Prostate gland (tissue), 2 donors: ENCODE data around the gene TLL1. TPM values are rescaled to one million over a fixed set of nuclear protein-coding genes. Genes with fewer than 3 reads are reported as not detected.

Experiments
- DNase-seq: peaks from one replicate; pipeline ENCODE4 v3.0.0-alpha.2; 2019; ENCODE audit warnings: low spot score
- H3K27ac ChIP-seq, 2 donors: fragments of 200-600 bp; sonication (generic); 2 replicates each; pipeline ENCODE4 v1.5.1; 2017 to 2019
- H3K27me3 ChIP-seq: fragments of 200-600 bp; sonication (generic); replicated peaks from 2 replicates; pipeline ENCODE4 v1.5.1; 2019; ENCODE audit not compliant: insufficient read depth
- H3K36me3 ChIP-seq, 2 donors: fragments of 200-600 bp; sonication (generic); 1 replicate in 1 of 2; 2 replicates in 1 of 2; pipeline versions ENCODE4 v1.5.1 to v1.8.1; 2017 to 2019
- H3K4me1 ChIP-seq: fragments of 200-600 bp; sonication (generic); replicated peaks from 2 replicates; pipeline ENCODE4 v1.5.1; 2019
- H3K4me3 ChIP-seq, 2 donors: fragments of 200-600 bp; sonication (generic); 2 replicates each; pipeline ENCODE4 v1.5.1; 2017 to 2019
- H3K9me3 ChIP-seq: fragments of 200-600 bp; sonication (generic); 2 replicates; pipeline ENCODE4 v1.5.1; 2017
- CTCF ChIP-seq, 4 experiments: fragments of 200-600 bp in 2 of 4; fragments of 450-650 bp in 2 of 4; sonication (generic) in 2 of 4; IDR thresholded peaks; 1 replicate in 3 of 4; 2 replicates in 1 of 4; pipeline ENCODE4 v1.5.1; 2016 to 2019; ENCODE audit warnings: antibody characterized with exemption in 4 of 4, mild to moderate bottlenecking in 2 of 4, moderate library complexity in 2 of 4
- POLR2A ChIP-seq: fragments of 450-650 bp; IDR thresholded peaks from one replicate; pipeline ENCODE4 v1.6.1; 2016; ENCODE audit warnings: antibody characterized with exemption, mild to moderate bottlenecking
- POLR2AphosphoS5 ChIP-seq: sonication (generic); formaldehyde crosslinking; IDR thresholded peaks from one replicate; pipeline ENCODE4 v1.6.1; 2017; ENCODE audit warnings: antibody characterized with exemption
- WGBS: methylation state at CpG from one replicate; pipeline ENCODE4 v1.1.5; 2018; 5-methylcytosine and 5-hydroxymethylcytosine counted together
- intact Hi-C: fragments of 100-400 bp; cut with DNase I; formaldehyde crosslinking; loops from one replicate; pipeline ENCODE4 v1.14.2; 2022
- total RNA-seq, 2 donors: library from RNA; depleted of rRNA; stranded (reverse); fragments of >200 nt; gene quantifications; one replicate each; pipeline ENCODE4 v1.1.0, GENCODE V29; 2016

Gene TLL1
- total RNA-seq, 2 donors from 2014 or later = 1.5 to 4.1 TPM

DNA sequence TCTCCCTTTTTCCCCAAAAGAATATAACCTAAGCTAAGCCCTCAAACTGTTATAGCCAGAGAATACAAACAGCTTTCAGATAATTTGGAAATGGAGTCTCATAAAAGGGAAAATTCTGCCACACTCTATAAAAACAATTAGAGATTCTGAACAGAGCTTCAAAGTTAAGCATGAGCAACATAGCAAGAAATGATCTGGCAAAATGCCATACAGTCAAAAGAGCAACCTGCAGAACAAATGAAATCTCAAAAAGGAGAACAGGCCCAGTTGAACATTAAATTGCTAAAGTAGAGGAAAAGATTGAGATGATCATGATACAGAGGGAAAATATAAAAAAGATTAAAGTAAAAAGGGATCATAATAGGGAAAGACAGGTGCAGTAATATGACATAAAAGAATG lies 250.5 kb downstream of the TLL1 start:
- Histone ChIP-seq H3K4me3 (no peak overlapping the region), H3K9me3 (no peaks in the 10 kb centered on the region), H3K27ac (no peak overlapping the region), H3K4me1 (no peaks in the 10 kb centered on the region), H3K36me3 (no peaks in the 10 kb centered on the region), H3K27me3 (no peaks in the 10 kb centered on the region)
- no peak for DNase-seq
- TF ChIP-seq CTCF (IDR thresholded peaks at IDR 0.05) (no peak), POLR2AphosphoS5 (no peak), POLR2A (no peak)
- intact Hi-C loops = no loop called here

- H3K9me3 ChIP-seq = no peaks in the 10 kb centered on the region
- no peaks in the 10 kb centered on the region for H3K36me3 ChIP-seq
- H3K4me3 ChIP-seq = no peak overlapping the region
- WGBS = 24% methylated on average over 1 of the region's 1 CpG
- H3K27me3 ChIP-seq = no peaks in the 10 kb centered on the region
- DNase-seq = no peak
- intact Hi-C loops = no loop called here
- TF ChIP-seq POLR2AphosphoS5 (no peak), POLR2A (no peak), CTCF (IDR thresholded peaks at IDR 0.05) (no peak)
- no peak overlapping the region for H3K27ac ChIP-seq
- H3K4me1 ChIP-seq = no peaks in the 10 kb centered on the region
Measured at GRCh38 chr4:166128403-166128802, 255.4 kb downstream of the TLL1 start.

- TF ChIP-seq POLR2A (no peak), POLR2AphosphoS5 (no peak), CTCF (IDR thresholded peaks at IDR 0.05) (no peak)
- no peaks in the 10 kb centered on the region for H3K4me1 ChIP-seq
- no peaks in the 10 kb centered on the region for H3K36me3 ChIP-seq
- no peaks in the 10 kb centered on the region for H3K27me3 ChIP-seq
- no peak overlapping the region for H3K27ac ChIP-seq
- no peak for DNase-seq
- H3K9me3 ChIP-seq = no peaks in the 10 kb centered on the region
- intact Hi-C loops = no loop called here
- whole genome bisulfite sequencing = 70% methylated on average over 6 of the region's 6 CpGs
- H3K4me3 ChIP-seq = no peak overlapping the region
Measured at GRCh38 chr4:166134285-166134684, 261.2 kb downstream of the TLL1 start.

DNA sequence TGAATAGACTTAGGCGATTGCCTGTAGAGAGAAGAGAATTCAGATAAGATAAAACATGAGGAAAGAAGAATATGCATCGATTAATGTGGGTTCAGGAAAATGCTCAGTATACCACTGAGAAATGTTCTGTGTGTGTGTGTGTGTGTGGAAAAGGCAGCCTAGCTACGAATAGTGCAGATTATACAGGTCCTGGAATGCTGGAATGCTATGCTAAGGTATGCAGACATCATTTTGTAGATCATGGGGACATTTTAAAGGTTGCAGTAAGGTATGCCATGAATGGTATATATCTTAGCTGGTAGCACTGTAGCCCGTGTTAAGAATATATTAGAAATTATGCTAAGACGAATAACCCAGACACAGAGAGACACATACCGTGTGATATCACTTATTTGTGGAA lies 267.9 kb downstream of the TLL1 start:
- H3K9me3 ChIP-seq = no peaks in the 10 kb centered on the region
- intact Hi-C loops = no loop called here
- TF ChIP-seq POLR2A = no peak
- TF ChIP-seq CTCF (IDR thresholded peaks at IDR 0.05) = no peak
- TF ChIP-seq POLR2AphosphoS5 = no peak
- no peaks in the 10 kb centered on the region for H3K36me3 ChIP-seq
- DNase-seq = no peak
- WGBS = 87% methylated on average over 6 of the region's 6 CpGs
- no peaks in the 10 kb centered on the region for H3K27me3 ChIP-seq
- no peak overlapping the region for H3K4me3 ChIP-seq
- no peaks in the 10 kb centered on the region for H3K4me1 ChIP-seq
- no peak overlapping the region for H3K27ac ChIP-seq

- H3K27me3 ChIP-seq = no peaks in the 10 kb centered on the region
- no peak for DNase-seq
- no peaks in the 10 kb centered on the region for H3K36me3 ChIP-seq
- intact Hi-C loops = no loop called here
- H3K9me3 ChIP-seq = no peaks in the 10 kb centered on the region
- H3K27ac ChIP-seq = no peak overlapping the region
- TF ChIP-seq POLR2A (no peak), CTCF (IDR thresholded peaks at IDR 0.05) (no peak), POLR2AphosphoS5 (no peak)
- H3K4me1 ChIP-seq = no peaks in the 10 kb centered on the region
- H3K4me3 ChIP-seq = no peak overlapping the region
- 90% methylated on average over 6 of the region's 6 CpGs for WGBS
Measured at GRCh38 chr4:166143227-166143626, 270.2 kb downstream of the TLL1 start.
